GM18870 (cell line): Measurements from ENCODE around the gene AURKAIP1.

Source experiments
- ATAC-seq: cut with Tn5 transposase; IDR thresholded peaks from one replicate; pipeline ENCODE4 v1.9.1; 2021; ENCODE audit warnings: moderate library complexity; ENCODE audit not compliant: unreplicated experiment

Gene AURKAIP1

GRCh38 chr1:1348420-1349255 lies 26.4 kb downstream of the AURKAIP1 start:
- ATAC-seq = no peak

- ATAC-seq = no peak
These were observed 27.2 kb downstream of the AURKAIP1 start for GRCh38 chr1:1347663-1348419.

GRCh38 chr1:1347026-1347595 lies 27.9 kb downstream of the AURKAIP1 start:
- no peak for ATAC-seq

- no peak for ATAC-seq
These were observed 28.5 kb downstream of the AURKAIP1 start for GRCh38 chr1:1346501-1346890.

GRCh38 chr1:1345860-1346500 lies 29.0 kb downstream of the AURKAIP1 start:
- no peak for ATAC-seq

GRCh38 chr1:1345384-1345783 lies 29.6 kb downstream of the AURKAIP1 start:
- no peak for ATAC-seq

GRCh38 chr1:1344655-1345361 lies 30.2 kb downstream of the AURKAIP1 start:
- ATAC-seq = no peak

GRCh38 chr1:1343811-1344421 lies 31.1 kb downstream of the AURKAIP1 start:
- no peak for ATAC-seq

- no peak for ATAC-seq
These were observed 32.4 kb downstream of the AURKAIP1 start for GRCh38 chr1:1342584-1343115.

GRCh38 chr1:1342061-1342562 lies 32.9 kb downstream of the AURKAIP1 start:
- ATAC-seq = no peak

GRCh38 chr1:1341549-1342021 lies 33.4 kb downstream of the AURKAIP1 start:
- ATAC-seq = no peak

- no peak for ATAC-seq
These were observed 34.0 kb downstream of the AURKAIP1 start for GRCh38 chr1:1340791-1341548.

- ATAC-seq = no peak
These were observed 34.8 kb downstream of the AURKAIP1 start for GRCh38 chr1:1340185-1340584.

GRCh38 chr1:1338278-1338677 lies 36.7 kb downstream of the AURKAIP1 start:
- no peak for ATAC-seq

- no peak for ATAC-seq
These were observed 37.2 kb downstream of the AURKAIP1 start for GRCh38 chr1:1337793-1338147.

- no peak for ATAC-seq
These were observed 37.8 kb downstream of the AURKAIP1 start for GRCh38 chr1:1336931-1337792.

GRCh38 chr1:1336446-1336845 lies 38.6 kb downstream of the AURKAIP1 start:
- ATAC-seq = no peak

GRCh38 chr1:1335792-1336248 lies 39.2 kb downstream of the AURKAIP1 start:
- no peak for ATAC-seq
